Astrocyte of the cerebellum (primary cell): ENCODE results near the gene SNX27.
"Not testable (repeated sequence)": the region's sequence is repeated elsewhere in the genome, so short reads cannot be mapped to it uniquely, and the experiment has no call there.

ENCODE experiments used
- DNase-seq: peaks from one replicate; pipeline ENCODE4 v3.0.0-alpha.2; 2011; ENCODE audit warnings: low read depth
- H3K4me3 ChIP-seq: 2 replicates; pipeline ENCODE4 v1.5.1; 2011; ENCODE audit warnings: mild to moderate bottlenecking, low read depth, low read length, moderate library complexity
- in situ Hi-C: cut with HindIII; loops from 2 replicates; pipeline ENCODE4 v1.10.0; 2017; ENCODE audit warnings: low sequenced_read_pairs
- TF ChIP-seq, protein P1 (sequence below): IDR thresholded peaks from 2 replicates; pipeline ENCODE4 v1.5.1; 2012; ENCODE audit warnings: low read length, low read depth, moderate library complexity, mild to moderate bottlenecking; ENCODE audit errors: missing control alignments

The SNX27 gene

DNA sequence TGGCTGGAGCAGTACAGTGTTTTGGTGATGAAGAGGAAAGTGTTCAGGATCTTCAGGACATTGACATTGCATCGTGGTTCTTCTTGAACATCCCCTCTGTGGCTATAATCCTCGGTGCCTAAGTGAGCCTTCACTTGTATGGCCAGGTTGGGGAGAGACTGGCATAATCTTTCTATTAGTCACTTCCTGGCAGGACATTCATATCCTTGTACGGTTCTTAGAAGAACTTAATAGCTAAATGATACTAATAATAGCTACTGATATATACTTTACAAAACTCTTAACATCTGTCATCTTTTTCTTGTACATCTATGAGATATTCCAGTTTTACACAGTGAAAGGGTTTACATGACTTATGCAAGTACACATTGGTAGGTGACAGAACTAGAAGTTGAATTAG is 69.0 kb downstream of the SNX27 start:
- in situ Hi-C loops, result no loop called here
- no peak overlapping the region for H3K4me3 ChIP-seq
- DNase-seq, result peak; percentile 68
- TF ChIP-seq, protein P1, sequence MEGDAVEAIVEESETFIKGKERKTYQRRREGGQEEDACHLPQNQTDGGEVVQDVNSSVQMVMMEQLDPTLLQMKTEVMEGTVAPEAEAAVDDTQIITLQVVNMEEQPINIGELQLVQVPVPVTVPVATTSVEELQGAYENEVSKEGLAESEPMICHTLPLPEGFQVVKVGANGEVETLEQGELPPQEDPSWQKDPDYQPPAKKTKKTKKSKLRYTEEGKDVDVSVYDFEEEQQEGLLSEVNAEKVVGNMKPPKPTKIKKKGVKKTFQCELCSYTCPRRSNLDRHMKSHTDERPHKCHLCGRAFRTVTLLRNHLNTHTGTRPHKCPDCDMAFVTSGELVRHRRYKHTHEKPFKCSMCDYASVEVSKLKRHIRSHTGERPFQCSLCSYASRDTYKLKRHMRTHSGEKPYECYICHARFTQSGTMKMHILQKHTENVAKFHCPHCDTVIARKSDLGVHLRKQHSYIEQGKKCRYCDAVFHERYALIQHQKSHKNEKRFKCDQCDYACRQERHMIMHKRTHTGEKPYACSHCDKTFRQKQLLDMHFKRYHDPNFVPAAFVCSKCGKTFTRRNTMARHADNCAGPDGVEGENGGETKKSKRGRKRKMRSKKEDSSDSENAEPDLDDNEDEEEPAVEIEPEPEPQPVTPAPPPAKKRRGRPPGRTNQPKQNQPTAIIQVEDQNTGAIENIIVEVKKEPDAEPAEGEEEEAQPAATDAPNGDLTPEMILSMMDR, result no peak

- in situ Hi-C loops, result no loop called here
- no peak for DNase-seq
- no peak overlapping the region for H3K4me3 ChIP-seq
- TF ChIP-seq, protein P1, result no peak
Measured at GRCh38 chr1:151681923-151682322, 70.1 kb downstream of the SNX27 start.

GRCh38 chr1:151682901-151683300 is 71.1 kb downstream of the SNX27 start:
- in situ Hi-C loops, H3K4me3 ChIP-seq, DNase-seq: not testable (repeated sequence)

- no peak for DNase-seq
- in situ Hi-C loops, result no loop called here
- no peak overlapping the region for H3K4me3 ChIP-seq
- TF ChIP-seq, protein P1, result no peak
Measured at GRCh38 chr1:151684128-151684527, 72.3 kb downstream of the SNX27 start.

GRCh38 chr1:151686561-151686960 is 74.7 kb downstream of the SNX27 start:
- TF ChIP-seq, protein P1, result no peak
- H3K4me3 ChIP-seq, result no peak overlapping the region
- no peak for DNase-seq
- in situ Hi-C loops, result loop anchor here (5.0 kb wide), 1 partner anchor 41 kb away; no protein-coding TSS in a partner anchor

DNA sequence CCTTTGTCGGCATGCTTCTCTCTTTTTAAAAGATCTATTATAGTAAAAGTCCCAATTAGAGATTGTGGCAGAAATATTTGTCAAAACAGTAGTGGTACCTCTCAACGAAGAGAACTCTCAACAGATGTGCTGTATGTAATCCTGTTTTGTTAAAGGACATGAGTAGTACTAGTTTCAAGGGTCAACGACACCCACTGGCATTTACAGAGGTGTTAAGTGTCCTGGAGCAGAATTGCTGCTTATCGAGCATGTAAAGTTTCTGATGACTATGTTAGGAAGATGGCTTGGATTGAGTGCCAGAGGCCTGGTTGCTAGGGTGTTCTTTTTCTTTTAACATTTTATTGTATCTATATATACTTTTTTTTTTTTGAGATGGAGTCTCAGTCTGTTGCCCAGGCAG is 77.6 kb downstream of the SNX27 start:
- TF ChIP-seq, protein P1, result no peak
- no peak for DNase-seq
- in situ Hi-C loops, result loop anchor here (5.0 kb wide), 1 partner anchor 38 kb away; no protein-coding TSS in a partner anchor
- H3K4me3 ChIP-seq, result no peak overlapping the region

DNA sequence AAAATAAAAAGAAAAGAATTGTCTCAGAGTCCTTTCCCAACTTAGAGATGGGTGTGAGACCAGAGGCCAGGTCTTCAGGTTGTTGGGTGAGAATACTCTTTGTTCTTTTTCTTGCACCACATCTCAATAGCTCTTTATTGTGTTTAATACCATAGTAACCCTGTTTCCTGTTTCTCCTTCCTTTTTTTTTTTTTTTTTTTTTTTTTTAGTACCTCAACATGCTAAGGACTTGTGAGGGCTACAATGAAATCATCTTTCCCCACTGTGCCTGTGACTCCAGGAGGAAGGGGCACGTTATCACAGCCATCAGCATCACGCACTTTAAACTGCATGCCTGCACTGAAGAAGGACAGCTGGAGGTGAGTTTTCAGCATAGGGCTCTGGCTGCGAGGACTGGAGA is 80.4 kb downstream of the SNX27 start:
- no peak overlapping the region for H3K4me3 ChIP-seq
- in situ Hi-C loops, result no loop called here
- TF ChIP-seq, protein P1, result no peak
- no peak for DNase-seq
